ENCODE measurements around the gene VTA1. TPM values are rescaled to one million over a fixed set of nuclear protein-coding genes. Genes with fewer than 3 reads are reported as not detected.

VTA1 gene
- total RNA-seq, 1 experiment from 2014 or later, result 83.5 TPM

GRCh38 chr6:142266060-142266459 is 119.0 kb downstream of the VTA1 start:
- DNase-seq (ENCODE audit: low read depth), result no peak

GRCh38 chr6:142271476-142271875 is 124.4 kb downstream of the VTA1 start:
- no peak for DNase-seq (ENCODE audit: low read depth)

Other genes starting within 250 kb of the VTA1 start
- gene GJE1, start 14.3 kb upstream of the VTA1 start, total RNA-seq (2014; rRNA removed; shearing (Covaris generic)), result not detected in 2 replicates
- gene NMBR, start 141 bp upstream of the VTA1 start, total RNA-seq (2014; rRNA removed; shearing (Covaris generic)), result not detected in 2 replicates
- 12.3 and 12.7 TPM in 2 replicates for gene ADGRG6, start 154.7 kb downstream of the VTA1 start, total RNA-seq (2014; rRNA removed; shearing (Covaris generic))